Measurements from ENCODE around the gene ZHX3. TPM values are rescaled to one million over a fixed set of nuclear protein-coding genes. Genes with fewer than 3 reads are reported as not detected.
"Not testable (repeated sequence)": the region's sequence is repeated elsewhere in the genome, so short reads cannot be mapped to it uniquely, and the experiment has no call there.

Gene ZHX3
- total RNA-seq, 1 donor from 2014 or later, result 14.5 TPM

- no peaks in the 10 kb centered on the region for H3K27me3 ChIP-seq (ENCODE audit: control insufficient read depth, insufficient read depth, low read length)
These were observed 183.0 kb downstream of the ZHX3 start for GRCh38 chr20:41134362-41135186.

DNA sequence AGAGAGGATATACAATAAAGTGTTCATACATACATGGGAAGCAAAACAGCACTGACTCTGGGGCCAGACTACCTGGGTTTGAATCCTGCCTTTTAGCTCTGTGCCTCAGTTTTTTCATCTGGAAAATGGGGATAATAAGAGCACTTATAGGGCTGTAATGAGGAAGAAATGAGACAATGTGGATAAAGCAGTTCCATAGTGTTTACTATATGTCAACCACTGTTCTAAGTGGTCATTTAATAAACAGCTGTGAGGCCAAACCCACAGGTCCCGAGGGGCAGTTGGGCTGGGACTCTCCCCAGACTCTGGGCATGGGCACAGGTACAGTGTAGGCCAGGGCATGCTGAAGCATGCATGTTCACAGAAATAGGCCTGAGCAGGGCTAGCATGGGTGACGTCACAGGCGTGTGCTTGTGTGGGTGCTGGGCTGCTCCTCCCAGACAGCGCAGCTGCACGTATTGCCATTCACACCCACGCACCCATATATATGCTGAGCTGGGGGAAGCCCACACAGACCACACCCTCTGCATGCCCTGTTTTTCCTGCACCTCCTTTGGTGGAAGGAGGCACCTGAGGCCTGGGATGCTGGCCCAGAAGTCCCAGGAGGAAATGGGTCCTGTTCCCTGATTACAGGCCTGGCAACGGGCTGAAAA lies 183.7 kb downstream of the ZHX3 start:
- H3K27me3 ChIP-seq (ENCODE audit: control insufficient read depth, insufficient read depth, low read length), result no peaks in the 10 kb centered on the region
- DNase-seq (ENCODE audit: low read depth) (peak; percentile 98), FAIRE-seq (peak; percentile 55)
- H3K4me3 ChIP-seq (ENCODE audit: low read depth, low read length), result no peak overlapping the region
- no peaks in the 10 kb centered on the region for H3K36me3 ChIP-seq (ENCODE audit: control insufficient read depth, insufficient read depth, low read length)
- TF ChIP-seq, protein P1, sequence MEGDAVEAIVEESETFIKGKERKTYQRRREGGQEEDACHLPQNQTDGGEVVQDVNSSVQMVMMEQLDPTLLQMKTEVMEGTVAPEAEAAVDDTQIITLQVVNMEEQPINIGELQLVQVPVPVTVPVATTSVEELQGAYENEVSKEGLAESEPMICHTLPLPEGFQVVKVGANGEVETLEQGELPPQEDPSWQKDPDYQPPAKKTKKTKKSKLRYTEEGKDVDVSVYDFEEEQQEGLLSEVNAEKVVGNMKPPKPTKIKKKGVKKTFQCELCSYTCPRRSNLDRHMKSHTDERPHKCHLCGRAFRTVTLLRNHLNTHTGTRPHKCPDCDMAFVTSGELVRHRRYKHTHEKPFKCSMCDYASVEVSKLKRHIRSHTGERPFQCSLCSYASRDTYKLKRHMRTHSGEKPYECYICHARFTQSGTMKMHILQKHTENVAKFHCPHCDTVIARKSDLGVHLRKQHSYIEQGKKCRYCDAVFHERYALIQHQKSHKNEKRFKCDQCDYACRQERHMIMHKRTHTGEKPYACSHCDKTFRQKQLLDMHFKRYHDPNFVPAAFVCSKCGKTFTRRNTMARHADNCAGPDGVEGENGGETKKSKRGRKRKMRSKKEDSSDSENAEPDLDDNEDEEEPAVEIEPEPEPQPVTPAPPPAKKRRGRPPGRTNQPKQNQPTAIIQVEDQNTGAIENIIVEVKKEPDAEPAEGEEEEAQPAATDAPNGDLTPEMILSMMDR (IDR thresholded peaks at IDR 0.05; ENCODE audit: insufficient read depth, low read length, severe bottlenecking), result no peak

More at GRCh38 chr20:41134362-41135186, 183.0 kb downstream of the ZHX3 start:
- TF ChIP-seq, protein P1 (IDR thresholded peaks at IDR 0.05; ENCODE audit: insufficient read depth, low read length, severe bottlenecking), result no peak
- no peaks in the 10 kb centered on the region for H3K36me3 ChIP-seq (ENCODE audit: control insufficient read depth, insufficient read depth, low read length)
- no peak for DNase-seq (ENCODE audit: low read depth)
- no peak overlapping the region for H3K4me3 ChIP-seq (ENCODE audit: low read depth, low read length)
- FAIRE-seq, result no peak

DNA sequence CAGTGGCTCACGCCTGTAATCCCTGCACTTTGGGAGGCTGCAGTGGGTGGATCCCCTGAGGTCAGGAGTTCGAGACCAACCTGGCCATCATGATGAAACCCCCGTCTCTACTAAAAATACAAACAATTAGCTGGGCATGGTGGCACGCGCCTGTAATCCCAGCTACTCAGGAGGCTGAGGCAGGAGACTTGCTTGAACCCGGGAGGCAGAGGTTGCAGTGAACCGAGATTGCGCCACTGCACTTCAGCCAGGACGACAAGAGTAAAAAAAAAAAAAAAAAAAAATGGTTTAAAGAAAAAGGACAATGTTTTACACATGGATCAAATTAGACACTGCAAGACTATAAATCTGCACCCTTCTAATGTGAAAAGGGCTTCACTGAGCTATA lies 185.1 kb downstream of the ZHX3 start:
- not testable (repeated sequence) for H3K4me3 ChIP-seq (ENCODE audit: low read depth, low read length); DNase-seq (ENCODE audit: low read depth); H3K36me3 ChIP-seq (ENCODE audit: control insufficient read depth, insufficient read depth, low read length); H3K27me3 ChIP-seq (ENCODE audit: control insufficient read depth, insufficient read depth, low read length); FAIRE-seq

DNA sequence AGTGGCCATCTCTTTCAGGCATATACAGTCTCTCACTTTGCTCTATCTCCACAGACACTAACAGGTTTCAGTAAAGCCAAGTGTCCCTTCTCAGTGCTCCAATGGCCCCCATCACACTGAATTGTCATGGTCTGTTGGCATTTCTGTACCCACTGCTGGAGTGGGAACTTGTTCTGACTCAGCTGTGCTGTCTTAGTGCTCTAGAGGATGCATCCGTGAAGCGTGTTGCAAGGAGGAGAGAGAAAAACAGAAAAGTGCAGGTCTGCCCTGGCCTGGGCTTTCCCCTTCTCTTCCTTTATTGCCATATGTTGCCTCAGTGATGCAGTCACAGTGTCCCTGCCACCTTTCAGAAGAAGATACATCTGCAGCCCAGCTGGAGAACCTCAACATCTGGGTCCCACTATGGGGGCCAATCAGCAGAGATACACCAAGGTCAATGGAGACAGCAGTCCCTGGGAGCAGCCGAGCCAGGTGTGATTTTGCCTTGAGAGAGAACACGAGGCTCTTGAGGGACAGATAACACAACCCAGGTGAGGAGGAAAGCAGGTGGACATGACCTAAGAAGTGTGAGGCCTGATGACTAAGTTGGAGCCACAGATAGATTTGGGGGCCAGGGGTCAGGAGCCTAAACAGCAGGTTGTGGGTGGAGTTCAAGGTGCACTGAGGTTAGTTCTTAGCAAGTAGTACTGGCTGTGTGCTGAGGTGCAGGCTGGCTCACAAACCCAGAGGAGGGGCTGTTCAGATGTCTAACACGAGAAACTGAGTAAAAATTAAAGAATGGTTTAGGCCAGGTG lies 185.7 kb downstream of the ZHX3 start:
- no peak for FAIRE-seq
- TF ChIP-seq, protein P1 (IDR thresholded peaks at IDR 0.05; ENCODE audit: insufficient read depth, low read length, severe bottlenecking), result no peak
- DNase-seq (ENCODE audit: low read depth), result no peak
- H3K27me3 ChIP-seq (ENCODE audit: control insufficient read depth, insufficient read depth, low read length), result no peaks in the 10 kb centered on the region
- H3K4me3 ChIP-seq (ENCODE audit: low read depth, low read length), result no peak overlapping the region
- no peaks in the 10 kb centered on the region for H3K36me3 ChIP-seq (ENCODE audit: control insufficient read depth, insufficient read depth, low read length)

Other genes with a start within 250 kb of the ZHX3 start
- gene PLCG1, start 180.2 kb downstream of the ZHX3 start, total RNA-seq, result 20.8 and 32.1 TPM in 2 replicates
- 3.9 and 10.0 TPM in 2 replicates for gene LPIN3, start 23.1 kb upstream of the ZHX3 start, total RNA-seq
- not detected in 2 replicates for gene EMILIN3, start 49.1 kb upstream of the ZHX3 start, total RNA-seq